Inflammatory macrophage treated with lipopolysaccharide for 1 hour (primary cell): Measurements from ENCODE around the gene KIF24.
"Not testable (repeated sequence)": the region's sequence is repeated elsewhere in the genome, so short reads cannot be mapped to it uniquely, and the experiment has no call there.

Experiments used
- DNase-seq, 2 donors: peaks; one replicate each; pipeline ENCODE4 v3.0.0-alpha.2; 2020 to 2022

The KIF24 gene, protein sequence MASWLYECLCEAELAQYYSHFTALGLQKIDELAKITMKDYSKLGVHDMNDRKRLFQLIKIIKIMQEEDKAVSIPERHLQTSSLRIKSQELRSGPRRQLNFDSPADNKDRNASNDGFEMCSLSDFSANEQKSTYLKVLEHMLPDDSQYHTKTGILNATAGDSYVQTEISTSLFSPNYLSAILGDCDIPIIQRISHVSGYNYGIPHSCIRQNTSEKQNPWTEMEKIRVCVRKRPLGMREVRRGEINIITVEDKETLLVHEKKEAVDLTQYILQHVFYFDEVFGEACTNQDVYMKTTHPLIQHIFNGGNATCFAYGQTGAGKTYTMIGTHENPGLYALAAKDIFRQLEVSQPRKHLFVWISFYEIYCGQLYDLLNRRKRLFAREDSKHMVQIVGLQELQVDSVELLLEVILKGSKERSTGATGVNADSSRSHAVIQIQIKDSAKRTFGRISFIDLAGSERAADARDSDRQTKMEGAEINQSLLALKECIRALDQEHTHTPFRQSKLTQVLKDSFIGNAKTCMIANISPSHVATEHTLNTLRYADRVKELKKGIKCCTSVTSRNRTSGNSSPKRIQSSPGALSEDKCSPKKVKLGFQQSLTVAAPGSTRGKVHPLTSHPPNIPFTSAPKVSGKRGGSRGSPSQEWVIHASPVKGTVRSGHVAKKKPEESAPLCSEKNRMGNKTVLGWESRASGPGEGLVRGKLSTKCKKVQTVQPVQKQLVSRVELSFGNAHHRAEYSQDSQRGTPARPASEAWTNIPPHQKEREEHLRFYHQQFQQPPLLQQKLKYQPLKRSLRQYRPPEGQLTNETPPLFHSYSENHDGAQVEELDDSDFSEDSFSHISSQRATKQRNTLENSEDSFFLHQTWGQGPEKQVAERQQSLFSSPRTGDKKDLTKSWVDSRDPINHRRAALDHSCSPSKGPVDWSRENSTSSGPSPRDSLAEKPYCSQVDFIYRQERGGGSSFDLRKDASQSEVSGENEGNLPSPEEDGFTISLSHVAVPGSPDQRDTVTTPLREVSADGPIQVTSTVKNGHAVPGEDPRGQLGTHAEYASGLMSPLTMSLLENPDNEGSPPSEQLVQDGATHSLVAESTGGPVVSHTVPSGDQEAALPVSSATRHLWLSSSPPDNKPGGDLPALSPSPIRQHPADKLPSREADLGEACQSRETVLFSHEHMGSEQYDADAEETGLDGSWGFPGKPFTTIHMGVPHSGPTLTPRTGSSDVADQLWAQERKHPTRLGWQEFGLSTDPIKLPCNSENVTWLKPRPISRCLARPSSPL (N-terminal part only)

DNA sequence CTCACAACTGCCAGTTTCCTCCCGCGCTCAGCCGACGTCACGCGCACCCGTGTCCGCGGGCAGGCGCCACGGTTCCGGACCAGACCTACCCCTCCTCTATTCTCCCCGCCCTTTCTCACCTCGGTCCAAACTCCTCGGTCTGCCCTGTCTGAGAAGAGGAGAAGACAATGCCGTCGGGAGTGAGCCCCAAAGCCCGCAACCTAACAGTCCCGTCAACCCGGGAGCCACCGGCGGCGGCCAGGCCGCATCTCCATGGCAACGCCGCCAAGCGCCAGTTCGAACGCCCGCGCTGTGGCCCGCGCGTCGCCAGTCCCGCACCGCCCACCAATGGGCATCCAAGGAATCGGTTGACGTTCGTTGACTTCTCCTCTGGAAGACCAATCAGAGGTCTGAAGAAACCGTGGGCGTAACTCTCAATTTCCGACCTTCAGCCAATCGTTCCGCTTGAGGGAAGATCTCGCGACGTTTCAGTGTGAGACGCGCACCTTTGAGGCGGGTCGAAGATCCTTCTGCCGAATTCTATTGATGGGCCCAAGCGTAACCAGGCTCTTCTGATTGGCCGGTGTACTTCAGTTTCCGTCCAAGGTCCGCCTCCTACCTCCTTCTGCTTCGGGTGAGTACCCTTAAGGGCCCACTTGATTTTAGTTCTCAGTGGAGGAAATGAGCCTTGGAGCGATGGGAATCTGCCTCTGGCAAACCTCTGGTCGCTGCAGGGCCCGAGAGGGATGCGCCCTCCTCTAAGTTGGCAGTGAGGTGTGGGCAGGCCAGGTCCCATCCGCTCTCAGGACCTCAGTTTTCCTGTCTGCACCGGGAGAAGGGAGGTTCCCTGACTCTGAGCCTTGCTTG lies at the start of gene KIF24, which contains the start of gene NUDT2:
TSS of gene KIF24 (minus strand) at position 282 of the 846 bp plus-strand sequence. CDS start 17,922 bp downstream, outside the sequence.
TSS of gene NUDT2 (plus strand) at position 583 of the 846 bp plus-strand sequence. CDS start 9,471 bp downstream, outside the sequence.
- peak; percentile 100 for DNase-seq

DNA sequence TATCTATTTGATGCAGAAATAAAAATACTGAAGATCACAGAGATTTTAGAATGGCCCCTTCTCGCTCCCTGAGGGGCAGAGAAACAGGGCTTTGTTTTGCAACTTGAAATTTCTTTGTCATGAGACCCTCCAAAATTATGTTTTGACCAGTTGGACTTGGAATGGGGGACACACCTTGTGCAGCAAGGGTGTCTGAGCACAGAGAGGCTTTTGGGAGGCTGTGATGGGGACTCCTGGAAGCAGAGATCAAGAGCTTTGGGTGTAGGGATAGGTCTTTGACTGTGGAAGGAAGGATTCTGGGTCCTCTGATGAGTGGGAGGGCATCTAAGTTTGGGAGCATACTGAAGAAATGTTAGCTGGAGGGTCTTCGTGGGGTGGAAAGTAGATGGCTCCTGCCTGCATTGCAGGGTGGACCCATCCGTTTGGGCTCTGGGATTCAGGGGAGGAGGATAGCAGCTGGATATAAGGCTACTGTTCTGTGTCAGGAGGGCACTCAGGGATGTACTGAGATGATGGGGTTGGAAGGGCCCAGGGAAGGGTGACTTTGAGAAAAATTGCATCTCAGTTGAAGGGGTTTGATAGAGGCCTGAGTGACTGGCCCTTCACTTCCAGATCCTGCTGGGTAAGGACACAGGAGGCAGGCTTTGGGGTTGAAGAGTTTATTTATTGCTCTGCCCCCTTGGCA lies 49.5 kb upstream of the KIF24 start:
- no peak for DNase-seq

DNA sequence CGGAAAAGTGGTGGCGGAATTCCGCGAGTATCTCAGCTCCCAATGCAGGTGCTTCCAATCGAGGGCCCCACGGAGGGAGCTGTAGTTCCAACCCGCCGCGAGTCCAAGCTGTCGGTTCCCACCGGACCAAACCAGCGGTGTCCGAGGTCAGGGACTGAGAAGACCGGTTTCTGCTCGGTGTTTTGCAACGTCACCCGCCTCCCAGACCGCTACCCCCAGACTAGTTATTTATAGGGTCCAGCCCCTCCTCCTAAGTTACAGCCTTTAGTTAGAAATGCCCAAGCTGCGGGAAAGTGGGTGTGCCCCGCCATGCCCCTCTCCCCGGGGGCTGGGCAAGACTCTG lies 48.3 kb upstream of the KIF24 start:
- no peak for DNase-seq

DNA sequence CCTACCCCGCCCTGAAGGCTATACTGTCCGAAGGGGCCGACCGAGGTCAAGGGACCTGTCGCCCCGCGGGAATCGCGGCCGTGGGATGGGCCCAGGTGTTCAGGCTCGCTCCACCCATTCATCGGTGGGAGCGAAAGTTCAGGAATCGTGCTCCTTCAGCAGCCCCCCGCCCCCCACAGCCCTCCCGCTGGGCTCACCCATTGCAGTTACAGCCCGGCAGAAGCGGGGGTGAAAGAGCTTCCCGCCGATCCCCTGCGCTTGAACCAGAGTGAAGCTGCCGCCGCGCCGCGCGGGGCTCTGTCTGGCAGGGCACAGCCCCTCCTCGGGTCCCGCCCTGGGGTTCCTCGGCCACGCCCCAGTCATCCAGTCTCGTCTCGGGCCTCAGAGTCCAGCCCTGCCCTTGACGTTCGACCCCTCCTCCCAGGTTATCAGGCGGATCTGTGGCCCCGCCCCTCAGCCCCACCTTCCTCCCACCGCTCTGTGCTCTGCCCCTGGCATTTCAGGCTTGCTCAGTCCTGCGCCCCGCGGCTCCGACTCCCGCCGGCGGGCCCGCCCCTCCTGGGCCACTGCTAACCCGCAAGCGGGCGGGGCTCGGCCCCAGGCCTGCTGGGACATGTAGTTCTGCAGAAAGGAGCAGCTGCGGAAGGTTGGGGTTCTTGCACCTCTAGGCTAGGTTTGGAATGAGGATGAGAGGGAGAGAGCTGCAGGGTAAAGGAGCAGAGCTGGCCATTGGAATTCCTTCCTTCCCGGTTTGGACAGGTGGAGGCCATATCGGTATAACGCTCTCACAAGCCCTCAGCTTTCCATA lies 47.7 kb upstream of the KIF24 start, which contains the start of gene MYORG:
TSS of gene MYORG (minus strand) at position 303 of the 808 bp plus-strand sequence. CDS start 3,955 bp downstream, outside the sequence.
- peak; percentile 87 to 93 for DNase-seq

DNA sequence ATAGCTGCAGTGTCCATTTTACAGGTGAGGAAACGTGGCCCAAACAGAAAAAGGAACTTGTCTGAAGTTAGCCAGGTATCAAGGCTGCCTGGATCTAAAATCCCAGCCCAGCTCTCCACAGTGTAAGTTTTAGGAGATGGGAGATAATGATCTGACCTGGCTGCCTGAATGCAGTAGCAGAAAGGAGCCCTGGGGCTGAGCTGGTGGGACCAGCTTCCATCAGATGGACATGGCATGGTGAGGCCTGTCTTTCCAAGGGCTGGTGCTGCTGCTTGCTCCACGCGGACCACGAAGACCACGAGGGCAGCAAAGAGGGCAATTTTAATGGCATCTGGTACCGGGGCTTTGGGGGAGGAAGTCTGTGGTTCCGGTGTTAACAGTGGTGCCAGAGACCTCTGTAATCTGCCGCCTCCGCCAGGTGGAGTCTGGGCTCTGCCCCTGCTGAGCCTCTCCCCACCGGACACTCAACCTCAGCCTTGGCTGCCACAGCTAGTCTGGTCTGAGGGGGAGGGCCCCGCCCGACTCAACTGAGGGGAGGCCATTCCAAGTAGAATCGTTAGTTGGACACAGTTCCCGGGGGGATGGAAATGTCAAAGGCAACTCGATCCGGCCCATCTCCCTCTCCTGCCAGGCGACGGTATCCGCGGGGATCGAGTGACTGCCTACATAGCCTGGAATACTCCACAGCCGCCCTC lies 47.0 kb upstream of the KIF24 start:
- no peak for DNase-seq

DNA sequence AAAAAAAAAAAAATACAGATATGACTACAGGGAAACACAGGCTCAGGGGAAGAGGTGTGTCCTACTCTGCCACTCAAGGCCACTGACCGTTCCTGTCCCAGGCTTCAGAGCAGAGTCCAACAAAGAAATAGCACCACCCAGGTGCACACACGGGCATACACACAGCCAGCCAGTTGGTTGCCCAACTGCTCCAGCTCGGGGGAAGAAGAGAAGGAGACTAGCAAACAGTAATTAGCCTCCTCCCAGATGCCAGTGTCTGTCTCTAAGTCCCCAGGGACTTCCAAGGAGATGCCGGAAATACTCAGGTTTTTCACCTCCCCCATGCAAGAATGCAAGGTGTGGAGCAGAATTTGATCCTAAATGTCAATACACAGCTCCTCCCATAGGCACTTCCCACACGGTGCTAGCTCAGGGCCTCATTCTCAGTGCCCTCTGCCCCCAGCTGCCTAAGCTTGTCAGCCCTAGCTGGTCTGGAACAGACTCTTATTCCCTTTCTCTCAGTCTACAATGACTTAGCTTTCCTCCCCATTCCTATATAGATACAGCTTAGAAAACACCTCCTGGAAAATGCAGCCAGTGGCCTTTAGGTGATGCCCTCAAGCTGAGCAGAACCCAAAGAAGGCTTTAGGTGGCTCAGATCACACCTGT lies 46.0 kb upstream of the KIF24 start:
- DNase-seq, result no peak

DNA sequence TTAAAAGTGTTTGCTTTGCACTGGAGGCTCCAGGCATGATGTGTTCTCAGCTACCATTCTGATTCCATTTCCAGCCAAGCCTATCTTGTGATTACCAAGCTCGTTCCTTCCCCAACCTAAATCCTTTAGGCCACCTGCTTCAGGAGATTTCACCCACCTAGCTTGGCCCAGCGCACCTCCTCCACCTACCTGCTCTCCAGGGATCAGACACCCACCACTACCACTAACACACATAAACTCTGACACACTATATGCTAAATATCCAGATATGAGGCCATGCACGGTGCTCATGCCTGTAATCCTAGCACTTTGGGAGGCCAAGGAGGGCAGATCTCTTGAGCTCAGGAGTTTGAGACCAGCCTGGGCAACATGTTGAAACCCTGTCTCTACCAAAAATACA lies 45.3 kb upstream of the KIF24 start:
- no peak for DNase-seq

DNA sequence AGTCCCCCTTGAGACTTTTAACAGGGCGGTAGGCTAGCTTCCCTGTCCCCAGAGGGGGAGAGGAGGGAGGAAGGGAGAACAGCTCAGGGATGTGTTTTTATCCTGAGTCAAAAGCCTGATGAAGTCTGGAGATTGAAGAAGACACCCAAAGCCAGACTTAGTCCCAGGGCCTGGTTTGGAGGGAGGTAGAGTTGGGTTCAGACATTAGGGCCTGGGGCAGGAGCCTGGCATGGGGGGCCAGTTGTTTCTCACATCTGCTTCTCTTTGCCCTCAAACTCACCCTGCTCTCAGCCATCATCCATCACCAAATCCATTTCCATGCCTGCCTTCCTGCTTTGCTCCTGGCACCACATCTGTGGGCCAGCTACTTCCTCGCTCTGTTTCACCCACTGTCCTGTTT lies 44.7 kb upstream of the KIF24 start:
- no peak for DNase-seq

DNA sequence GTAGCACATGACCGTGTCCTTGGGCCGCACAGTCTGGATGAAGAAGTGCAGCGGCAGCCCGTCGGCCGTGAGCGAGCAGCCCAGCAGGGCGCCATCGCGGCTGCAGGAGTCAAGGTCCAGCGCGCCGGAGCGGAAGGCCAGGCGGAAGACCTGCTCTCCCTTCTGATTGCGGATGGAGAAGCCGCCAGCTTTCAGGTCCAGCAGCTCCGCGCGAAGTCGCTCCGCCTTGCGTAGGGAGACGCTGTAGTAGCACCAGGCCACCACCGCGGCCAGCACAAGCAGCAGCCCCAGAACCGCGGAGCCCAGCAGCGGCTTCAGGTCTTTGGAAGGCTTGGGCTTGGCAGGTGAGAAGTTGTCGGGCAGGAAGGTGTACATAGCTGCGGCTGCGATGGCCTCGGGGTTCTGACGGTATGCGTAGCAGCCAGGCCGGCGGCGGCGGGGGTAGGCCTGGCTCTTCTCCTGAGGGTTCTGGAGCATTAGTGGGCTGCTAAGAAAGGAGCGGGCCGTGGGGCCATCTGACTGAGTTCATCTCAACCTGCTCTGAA lies 43.5 kb upstream of the KIF24 start:
- DNase-seq, result no peak

DNA sequence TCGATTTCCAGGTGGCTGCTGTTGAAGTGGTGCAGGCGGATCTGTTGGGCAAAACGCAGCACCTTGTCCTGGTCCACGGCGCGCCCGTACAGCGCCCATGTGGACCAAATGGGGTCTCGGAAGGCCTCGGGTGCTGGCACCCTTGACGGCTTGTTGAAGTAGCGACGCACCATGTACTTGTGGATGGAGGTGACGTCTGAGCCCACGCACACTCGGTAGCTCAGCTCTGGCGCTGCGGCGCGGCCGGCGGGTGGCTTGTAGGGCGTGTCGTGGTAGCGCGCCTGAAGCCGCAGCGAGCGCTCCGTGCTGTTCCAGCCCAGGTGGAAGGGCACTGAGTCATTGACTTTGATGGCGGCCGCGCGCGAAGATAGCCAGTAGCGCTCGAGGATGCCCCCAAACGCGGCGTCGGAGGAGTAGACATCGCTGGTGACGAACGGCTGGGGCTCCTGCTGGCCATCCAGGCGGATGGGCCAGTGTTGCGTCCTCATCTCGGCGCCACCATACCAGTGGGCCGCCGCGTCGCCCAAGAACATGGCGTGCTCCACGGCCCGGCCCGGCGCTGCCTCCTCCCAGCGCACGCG lies 42.9 kb upstream of the KIF24 start:
- DNase-seq, result no peak

DNA sequence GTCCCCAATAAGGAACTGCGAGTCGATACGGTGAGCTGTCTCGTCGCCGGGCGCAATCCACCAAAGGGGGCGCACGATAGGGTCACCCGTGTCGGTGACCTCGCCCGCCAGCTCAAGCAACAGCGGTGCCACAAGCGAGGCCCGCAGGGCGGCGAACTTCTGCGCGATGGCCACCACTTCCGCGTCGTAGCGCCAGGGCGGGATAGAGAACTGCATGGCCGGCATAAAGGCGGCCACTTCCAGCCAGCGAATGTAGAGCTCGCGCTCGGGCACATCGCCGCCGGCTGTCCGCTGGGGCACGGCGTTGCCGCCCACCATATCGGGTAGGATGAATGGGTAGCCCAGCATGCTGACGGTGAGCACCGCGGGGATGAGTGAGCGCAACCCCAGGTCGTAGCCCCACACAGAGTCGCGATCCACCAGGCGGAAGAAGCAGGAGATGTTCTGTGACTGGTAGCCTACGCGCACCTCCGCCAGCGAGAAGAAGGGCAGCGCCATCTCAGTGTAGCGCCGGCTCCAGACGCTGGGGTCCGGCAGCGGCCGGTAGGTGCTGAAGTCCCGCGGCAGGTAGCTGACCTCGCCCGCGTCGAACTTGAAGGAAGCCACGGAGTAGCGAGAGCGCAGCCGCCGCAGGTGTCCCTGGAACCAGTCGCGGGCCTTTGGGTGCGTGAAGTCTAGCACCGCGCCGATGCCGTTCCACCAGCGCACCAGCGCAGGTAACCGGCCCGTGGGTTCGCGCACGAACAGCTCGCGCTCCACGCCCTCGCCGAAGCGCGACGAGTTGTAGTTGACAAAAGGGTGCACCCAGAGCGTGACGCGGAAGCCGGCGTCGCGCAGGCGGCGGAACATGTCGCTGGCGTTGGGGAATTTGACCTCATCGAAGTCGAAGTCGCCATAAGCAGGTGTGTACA lies 42.2 kb upstream of the KIF24 start:
- DNase-seq, result no peak

DNA sequence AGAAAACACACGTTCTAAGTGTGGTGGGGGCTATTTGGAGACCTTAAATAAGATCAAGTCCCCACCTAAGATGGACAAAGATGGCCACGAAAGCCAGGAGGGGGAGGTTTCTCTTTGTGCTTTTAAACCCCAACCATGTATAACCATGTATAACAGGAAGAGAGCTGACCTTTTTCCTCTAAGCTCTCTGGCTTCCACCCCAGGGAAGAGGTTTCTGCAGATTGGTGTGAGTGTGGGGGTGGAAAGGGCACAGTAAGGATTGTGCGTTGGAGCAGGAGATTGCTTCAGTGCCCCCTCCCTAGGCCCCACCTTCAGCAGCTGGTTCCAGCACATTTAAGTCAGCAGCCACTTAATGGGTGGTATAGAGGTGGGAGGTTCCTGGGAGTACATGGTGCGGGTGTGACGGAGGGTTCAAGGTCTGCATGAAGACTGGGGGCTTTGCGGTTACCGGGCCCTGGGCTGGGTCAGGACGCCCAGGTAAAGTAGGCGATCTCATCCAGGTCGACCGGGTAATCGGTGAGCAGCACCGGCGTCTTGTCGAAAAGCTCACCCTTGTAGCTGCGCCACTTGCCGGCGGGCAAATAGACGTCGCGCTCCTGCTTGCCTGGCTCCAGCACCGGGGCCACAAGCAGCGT lies 41.4 kb upstream of the KIF24 start:
- no peak for DNase-seq

DNA sequence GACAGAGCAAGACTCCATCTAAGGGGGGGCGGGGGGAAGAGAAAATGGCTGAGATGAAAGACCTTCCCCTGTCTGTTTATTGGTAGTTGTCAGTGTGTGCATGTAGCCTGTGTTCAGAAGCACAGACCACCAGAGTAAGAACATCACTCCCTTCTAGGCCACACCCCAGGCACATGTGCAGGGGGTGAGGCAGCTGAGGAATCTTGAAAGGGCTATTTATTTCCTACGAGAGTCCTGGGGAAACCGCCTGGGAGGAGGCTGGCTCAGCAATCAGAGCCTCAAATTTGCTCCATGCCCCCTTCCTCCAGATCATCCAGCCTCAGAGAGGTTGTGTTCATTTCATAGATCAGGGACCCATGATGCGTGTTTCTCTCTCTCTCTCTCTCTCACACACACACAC lies 40.6 kb upstream of the KIF24 start:
- no peak for DNase-seq

DNA sequence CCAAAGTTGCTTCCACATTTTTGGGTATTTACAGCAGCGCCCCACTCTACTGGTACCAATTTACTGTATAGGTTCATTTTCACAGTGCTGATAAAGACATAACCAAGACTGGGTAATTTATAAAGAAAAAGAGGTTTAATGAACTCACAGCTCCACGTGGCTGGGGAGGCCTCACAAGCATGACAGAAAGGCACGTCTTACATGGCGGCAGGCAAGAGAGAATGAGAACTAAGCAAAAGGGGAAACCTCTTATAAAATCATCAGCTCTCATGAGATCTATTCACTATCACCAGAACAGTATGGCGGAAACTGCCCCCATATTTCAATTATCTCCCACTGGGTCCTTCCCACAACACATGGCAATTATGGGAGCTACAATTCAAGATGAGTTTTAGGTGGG lies 39.7 kb upstream of the KIF24 start:
- not testable (repeated sequence) for DNase-seq

DNA sequence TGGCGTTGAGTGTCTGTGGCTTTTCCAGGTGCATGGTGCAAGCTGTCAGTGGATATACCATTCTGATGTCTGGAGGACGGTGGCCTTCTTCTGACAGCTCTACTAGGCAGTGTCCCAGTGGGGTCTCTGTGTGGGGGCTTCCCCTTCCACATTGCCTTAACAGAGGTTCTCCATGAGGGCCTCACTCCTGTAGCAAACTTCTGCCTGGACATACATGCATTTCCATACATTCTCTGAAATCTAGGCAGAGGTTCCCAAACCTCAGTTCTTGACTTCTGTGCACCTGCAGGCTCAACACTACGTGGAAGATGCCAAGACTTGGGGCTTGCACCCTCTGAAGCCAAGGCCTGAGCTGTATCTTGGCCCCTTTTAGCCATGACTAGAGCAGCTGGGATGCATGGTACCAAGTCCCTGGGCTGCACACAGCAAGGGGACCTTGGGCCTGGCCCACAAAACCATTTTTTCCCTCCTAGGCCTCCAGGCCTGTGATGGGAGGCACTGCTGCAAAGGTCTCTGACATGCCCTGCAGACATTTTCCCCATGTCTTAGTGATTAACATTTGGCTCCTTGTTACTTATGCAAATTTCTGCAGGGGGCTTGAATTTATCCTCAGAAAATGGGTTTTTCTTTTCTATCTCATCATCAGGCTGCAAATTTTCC lies 38.8 kb upstream of the KIF24 start:
- DNase-seq, result not testable (repeated sequence)

DNA sequence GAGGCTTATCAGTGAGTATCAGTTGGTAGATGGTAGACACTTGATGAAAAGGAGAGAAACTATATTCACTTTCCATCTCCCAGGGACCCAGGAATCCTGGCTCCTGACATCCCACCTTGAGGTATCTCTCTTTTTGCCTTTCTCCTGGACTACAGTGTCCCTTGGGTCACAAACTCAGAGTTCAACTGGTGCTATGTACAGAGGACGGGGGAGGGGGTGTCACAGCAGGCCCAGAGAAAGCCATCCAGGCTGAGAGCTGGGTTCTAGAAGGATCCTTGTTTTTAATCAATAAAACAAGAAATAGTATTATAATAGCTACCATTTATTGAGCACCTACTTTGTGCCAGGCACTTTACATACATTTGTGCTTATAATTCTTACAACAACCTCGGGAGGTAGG lies 37.3 kb upstream of the KIF24 start:
- no peak for DNase-seq
